ENCODE results near the gene RAP1A. TPM values are rescaled to one million over a fixed set of nuclear protein-coding genes. Genes with fewer than 3 reads are reported as not detected.

RAP1A gene
- 35.0 and 47.7 TPM in 2 replicates for total RNA-seq

GRCh38 chr1:111619635-111620440 lies at the start of gene RAP1A:
Gene RAP1A (plus strand): TSS chr1:111619789. CDS start chr1:111691361, 71,572 bp downstream.

GRCh38 chr1:111739194-111739924 lies 119.8 kb downstream of the RAP1A start, which contains the start of gene INKA2:
Gene INKA2 (minus strand): TSS chr1:111739395. CDS start chr1:111739242, 153 bp downstream.

GRCh38 chr1:111755331-111756123 lies 135.9 kb downstream of the RAP1A start, which contains the start of gene DDX20:
Gene DDX20 (plus strand): TSS chr1:111755901. CDS start chr1:111755925, 24 bp downstream.

Other genes with a start within 250 kb of the RAP1A start
- gene OVGP1, start 192.1 kb upstream of the RAP1A start, total RNA-seq, result 0.40 TPM in 1 of 2 replicates, not detected in the other
- 55.7 and 56.5 TPM in 2 replicates for gene WDR77, start 170.5 kb upstream of the RAP1A start, total RNA-seq
- 292 and 347 TPM in 2 replicates for gene ATP5PB, start 170.3 kb upstream of the RAP1A start, total RNA-seq
- gene C1orf162, start 145.8 kb upstream of the RAP1A start, total RNA-seq, result not detected in 2 replicates
- gene ADORA3, start 116.2 kb upstream of the RAP1A start, total RNA-seq, result not detected in 2 replicates
- gene TMIGD3, start 116.2 kb upstream of the RAP1A start, total RNA-seq, result 0.59 TPM in 1 of 2 replicates, not detected in the other
- 2.1 and 4.4 TPM in 2 replicates for gene INKA2, start 119.6 kb downstream of the RAP1A start, total RNA-seq
- gene DDX20, start 136.1 kb downstream of the RAP1A start, total RNA-seq, result 16.0 and 19.5 TPM in 2 replicates

All from mammary microvascular endothelial cell (primary cell).